Stimulated activated CD8-positive, alpha-beta memory T cell treated with anti-CD3 and anti-CD28 coated beads, Interleukin-15, amount 100 ng/mL, for 4 hours (primary cell): ENCODE measurements around the gene MMP3.
"Not testable (repeated sequence)": the region's sequence is repeated elsewhere in the genome, so short reads cannot be mapped to it uniquely, and the experiment has no call there.

Experiments
- DNase-seq, 2 donors: peaks; one replicate each; pipeline ENCODE4 v3.0.0-alpha.2; 2020; ENCODE audit warnings: low read depth in 2 of 2

Gene MMP3

DNA sequence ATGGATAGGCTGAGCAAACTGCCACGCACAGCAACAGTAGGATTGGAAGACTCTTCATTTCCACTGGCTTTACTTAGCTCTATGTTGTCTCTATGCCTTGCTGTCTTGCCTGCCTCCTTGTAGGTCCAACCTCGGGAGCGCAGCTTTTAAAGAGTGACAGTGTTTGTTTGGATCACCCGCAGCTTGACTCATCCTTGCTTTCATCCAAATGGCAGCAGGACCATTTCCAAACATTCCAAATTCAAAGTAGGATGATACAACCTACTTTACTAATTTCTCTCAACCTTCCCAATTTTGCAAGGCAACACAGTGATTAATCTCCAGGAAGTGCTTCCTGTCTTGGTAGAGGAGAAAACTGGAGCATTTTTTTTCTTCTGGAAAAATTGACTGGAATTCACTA, at the start of gene MMP3:
Gene MMP3, minus strand, starts transcription at position 121 of the 400 bp plus-strand sequence. Its CDS starts 63 bp downstream, at position 58.
- DNase-seq: no peak

DNA sequence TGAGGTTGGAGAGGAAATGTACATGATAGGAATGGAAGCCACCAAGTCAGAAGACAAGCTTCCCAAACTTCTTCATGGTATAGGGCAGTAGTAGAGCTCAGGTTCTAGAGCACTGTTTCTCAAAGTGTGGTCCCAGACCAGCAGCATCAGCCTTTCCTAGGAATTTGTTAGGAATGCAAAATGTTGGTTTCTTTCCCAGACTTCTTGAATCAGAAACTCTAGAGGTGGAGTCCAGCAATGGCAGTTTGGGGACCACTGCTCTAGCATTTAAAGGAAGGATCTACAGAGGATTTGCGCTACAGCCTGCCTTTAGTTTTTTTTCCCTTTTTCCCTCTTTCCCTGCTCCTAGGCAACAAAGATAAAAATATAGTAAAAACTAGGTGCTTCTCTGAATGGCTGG, 48.3 kb upstream of the MMP3 start:
- DNase-seq: no peak

DNA sequence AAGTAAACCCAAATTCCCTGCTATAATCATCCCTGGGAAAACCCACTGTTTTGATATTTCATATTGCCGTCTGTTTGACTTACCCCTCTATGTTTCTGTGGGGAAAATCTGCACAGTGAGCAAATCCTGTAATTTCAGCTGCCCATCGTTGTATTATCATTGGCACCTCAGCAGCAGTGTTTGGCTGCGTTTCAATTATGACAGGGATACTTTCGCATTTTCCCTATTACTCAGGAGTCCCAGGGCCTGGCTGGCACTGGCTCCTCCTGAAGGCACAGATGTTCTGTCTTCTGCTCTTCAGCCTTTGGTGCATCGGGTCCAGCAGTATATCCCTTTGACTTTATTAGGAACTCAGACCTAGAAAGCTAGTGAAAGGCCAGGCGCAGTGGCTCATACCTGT, 43.6 kb upstream of the MMP3 start:
- no peak for DNase-seq

DNA sequence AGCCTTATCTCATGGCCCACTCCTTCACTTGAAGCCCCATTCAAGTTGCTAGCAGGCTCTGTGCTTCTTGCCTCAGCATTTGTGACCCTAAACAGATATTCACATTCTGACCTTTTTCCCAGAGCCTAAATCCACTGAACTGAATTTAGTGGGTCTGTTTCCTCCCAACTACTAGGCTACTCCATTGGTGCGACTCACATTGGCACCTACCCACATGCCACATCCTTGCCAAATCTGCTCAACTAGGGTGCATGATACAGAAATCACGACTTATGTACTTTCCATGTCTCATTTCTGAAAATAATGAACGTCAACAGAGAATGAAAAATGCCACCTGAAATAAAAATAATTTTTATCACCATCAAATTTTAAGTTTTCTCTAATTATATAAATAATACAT, 39.7 kb upstream of the MMP3 start:
- DNase-seq: no peak

DNA sequence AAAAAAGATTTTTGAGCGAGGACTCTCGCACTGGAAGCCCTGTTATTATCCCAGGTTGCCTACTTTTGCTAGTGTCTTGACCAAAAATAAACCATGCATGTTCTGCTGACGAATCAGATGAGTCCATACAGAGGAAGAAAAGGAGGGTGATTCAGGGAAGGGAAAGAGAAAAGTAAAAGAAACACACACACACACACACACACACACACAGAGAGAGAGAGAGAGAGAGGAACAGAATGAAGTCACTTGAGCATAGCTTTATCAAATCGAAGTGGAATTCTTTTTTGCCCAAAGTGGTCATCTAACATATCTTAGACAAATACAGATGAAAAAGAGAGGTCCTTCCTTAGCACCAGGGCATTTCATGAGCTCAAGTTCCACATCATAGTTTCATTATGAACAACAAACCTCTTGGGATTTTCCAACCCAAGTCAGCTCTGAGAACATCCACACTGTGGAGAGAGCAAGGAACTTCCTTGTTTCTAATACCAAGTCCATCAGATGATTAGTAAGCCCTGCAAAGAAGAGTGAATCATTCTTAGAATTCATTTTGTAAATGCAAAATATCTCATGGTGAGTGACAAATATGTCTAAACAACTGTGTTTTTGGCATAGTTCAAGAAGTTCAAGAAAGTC, 39.1 kb upstream of the MMP3 start:
- no peak for DNase-seq

DNA sequence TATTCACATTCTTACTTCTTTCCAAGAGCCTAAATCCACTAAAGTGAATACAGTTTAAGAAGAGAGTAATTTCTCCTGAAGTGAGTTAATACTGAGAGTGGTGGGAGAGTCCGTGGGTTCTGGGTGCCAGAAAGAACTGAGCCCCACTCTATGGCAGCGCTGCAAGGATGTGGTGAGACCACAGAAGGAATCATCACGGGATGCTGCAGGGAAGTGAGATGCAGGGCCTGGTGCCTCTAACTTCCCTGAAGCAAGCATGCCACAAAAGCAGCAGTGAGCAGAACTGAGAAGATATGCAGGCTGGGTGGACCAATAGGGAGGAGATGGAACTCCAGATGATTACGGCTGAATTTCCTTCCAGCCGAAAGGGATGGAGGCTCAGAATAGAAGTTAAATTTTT, 36.4 kb upstream of the MMP3 start:
- no peak for DNase-seq

DNA sequence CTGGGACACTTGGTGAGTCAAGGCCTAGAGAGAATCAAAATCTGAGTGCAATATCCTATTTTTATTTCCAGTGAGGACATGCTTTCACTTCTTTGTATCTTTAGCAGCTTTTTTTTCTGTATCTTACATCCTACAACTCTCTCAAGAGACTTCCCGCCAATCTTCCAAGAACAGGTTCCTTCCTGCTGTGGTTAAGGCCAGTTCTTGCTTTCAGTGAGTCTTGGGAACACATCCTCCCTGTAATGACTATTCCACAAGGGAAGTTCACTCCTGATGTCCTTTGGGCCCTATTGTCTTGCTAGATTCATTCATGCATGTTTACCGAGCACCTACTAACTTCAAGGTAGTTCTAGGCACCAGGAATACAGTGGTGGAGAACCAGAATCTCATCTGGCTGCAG, 35.2 kb upstream of the MMP3 start:
- DNase-seq: no peak

DNA sequence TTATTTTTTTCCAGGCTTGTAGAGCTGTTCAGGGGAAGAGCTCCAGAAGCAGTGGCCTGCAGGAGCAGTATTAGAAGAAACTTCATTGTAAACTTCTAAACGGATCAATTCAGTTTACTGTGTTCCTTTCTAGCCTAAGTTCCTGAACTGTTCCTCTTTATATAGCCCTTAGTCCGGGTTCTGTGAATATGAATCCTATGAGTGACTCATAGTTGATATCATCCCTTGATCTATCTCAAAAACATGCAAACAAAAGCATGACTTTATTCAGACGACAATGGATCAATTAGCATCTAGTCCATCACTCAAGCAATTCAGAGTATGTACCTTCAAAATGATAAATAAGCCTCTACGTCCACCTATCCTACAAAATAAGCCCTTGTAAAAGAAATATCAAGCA, 31.4 kb upstream of the MMP3 start, which contains the start of gene MMP12:
Gene MMP12, minus strand, starts transcription at position 131 of the 400 bp plus-strand sequence. Its CDS starts 45 bp downstream, at position 86.
- no peak for DNase-seq

DNA sequence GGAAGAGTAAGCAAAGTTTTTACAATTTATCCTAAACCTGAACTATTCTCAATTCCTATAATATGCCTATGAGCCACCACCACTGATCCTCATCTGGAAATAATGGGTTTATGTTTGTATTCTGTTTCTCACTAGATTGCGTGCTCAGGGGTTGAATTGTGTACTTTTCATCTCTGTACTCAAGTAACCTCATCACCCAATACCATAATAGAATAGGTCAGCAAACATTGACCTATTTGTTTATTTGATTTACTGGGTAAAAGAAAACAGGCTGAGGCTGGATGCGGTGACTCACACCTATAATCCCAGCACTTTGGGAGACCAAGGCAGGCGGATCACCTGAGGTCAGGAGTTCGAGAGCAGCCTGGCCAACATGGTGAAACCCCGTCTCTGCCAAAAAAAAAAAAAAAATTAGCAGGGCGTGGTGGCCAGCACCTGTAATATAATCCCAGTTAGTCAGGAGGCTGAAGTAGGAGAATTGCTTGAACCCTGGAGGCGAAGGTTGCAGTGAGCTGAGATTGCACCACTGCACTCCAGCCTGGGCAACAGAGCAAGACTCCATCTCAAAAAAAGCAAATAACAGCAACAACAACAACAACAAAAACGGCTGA, 26.1 kb upstream of the MMP3 start:
- DNase-seq: not testable (repeated sequence)

DNA sequence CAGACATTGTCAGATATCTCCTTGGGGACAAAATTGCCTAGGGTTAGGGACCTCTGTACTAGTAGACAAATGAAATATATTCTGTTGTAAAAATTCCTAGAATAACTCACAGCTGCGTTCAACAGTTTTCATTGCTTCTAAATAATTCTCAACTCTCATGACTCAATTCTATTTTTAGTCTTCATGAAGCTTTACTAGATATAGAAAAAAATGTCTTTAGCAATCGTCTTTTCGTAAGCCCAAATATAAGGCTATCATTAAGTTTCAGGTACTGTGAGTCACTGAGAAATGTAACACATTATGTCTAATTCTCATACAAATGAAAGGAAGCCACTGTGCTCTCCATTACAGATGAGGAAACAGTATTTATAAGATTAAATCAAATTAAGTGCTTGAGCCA, 24.9 kb upstream of the MMP3 start:
- DNase-seq: no peak

DNA sequence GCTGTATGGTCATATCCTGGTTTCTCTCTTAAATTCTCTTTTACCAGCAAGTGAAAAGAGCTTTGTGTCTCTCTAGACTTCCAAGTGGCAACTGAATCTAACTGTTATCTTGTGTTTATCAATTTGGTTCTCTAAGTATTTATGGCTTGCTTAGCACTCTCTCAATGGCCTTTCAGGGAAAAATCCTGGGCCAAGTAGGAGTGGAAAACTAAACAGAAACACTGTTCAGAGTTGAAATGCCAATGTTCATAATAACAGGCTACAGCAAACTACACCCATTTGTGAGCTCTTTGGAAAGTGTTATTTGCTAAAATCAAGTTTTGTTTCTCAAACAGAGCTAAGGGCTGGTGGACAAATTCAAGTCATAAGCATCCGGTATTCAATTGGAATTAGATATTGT, 21.3 kb upstream of the MMP3 start:
- DNase-seq: no peak

DNA sequence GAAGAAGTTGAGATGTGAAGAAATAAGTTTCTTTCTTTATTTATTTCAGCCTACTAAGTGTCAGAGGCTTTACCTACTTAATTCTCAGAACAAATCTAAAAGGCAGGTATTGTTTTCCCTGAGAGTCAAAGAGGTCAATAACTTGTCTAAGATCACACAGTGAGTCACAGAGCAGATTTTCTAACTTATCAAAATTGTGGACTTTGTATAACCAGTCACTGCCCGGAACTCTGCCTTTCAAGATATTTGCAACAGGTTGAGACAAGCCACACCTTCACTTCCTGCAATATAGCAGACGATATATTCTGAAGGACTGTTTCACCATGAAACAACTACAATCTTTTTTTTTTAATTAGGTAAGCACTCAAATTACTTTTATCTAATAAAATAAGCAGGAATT, 10.5 kb upstream of the MMP3 start:
- DNase-seq: no peak

DNA sequence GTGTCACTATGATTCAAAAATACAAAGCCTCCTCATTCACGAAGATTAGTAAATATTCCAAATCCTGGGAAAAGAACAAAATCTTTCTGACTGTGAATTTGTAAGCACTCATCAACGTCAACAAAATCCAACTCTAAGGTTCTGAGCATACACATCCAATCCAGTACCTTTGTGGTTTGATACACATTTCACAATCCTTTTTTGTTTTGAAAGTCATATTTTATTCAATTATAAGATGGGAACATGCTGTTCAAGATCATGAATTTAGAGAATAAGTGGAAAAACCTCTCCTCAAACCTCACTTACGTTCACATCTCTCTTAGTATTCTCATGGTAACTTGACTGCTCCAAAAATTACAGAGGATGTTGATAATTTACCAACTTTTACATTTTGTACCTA, 9.6 kb upstream of the MMP3 start:
- no peak for DNase-seq

DNA sequence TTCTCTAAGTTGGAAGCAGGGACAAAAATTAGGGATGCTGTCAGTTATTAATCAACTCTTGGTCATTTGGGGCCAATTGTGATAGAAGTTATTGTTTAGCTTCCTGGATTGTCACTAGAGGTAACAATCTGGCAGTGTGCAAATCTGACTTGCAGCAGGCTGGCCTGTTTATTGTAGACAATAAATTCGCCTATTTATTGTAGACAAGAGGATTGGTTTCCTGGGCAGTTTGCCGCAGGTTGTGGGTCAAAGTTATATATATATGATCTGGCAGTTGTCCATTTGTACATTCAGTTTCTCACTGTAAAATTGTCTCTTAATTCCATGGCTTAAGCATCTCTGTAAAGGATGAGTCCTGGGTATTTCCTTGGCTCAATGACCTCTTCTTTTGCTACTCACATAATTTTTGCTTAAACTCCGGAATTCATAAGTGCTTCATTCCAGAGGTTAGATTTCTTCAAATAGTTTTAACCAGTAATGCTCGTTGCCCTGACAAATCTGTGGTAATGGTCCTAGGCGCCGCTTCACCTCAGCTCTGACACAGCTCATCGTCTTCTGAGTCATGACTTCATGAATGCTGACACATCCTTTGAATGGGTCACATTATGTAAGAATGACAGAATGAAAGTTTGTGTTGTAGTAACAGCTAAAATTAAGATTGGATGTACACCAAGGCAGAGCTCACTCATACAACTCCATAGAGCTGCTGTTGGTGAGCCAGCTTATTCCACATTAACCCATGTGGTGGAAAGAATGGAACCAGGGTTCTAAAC, 7.8 kb upstream of the MMP3 start:
- no peak for DNase-seq

DNA sequence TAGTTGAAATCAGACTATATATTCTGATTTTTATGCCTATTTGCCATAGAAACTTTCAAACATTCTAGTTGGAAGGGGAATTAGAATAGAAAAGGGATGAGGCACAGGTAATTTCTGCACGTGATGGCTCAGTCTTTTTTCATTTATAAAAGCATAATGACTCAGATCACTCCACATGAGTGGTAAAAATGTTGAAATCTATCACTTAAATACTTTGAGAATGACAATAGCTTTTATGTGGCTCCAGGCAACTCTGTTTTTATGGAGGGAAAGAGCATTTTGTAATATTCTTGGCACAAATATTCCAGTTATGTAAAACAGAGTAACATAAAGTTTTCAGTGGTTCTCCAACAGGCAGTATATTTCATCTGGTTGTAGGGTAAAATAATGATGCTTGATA, 5.9 kb upstream of the MMP3 start:
- no peak for DNase-seq

DNA sequence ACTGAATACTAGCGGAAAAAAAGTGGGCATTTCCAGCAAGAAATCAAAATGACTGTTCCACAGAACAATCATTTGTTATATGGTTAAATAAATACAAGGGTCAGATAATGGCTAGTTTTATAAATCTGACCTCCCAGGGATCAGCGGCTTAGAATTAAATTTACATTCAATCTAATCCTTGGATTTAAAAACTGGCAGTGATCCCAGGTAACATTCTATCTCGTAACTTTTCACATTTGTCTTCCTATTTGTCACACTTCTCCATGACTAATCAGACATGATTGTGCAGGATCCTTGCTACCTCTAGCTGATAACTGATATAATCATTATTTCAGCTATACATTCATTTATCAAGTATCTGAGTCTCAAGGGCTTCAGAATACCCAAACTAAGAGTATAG, 2.9 kb upstream of the MMP3 start:
- no peak for DNase-seq

DNA sequence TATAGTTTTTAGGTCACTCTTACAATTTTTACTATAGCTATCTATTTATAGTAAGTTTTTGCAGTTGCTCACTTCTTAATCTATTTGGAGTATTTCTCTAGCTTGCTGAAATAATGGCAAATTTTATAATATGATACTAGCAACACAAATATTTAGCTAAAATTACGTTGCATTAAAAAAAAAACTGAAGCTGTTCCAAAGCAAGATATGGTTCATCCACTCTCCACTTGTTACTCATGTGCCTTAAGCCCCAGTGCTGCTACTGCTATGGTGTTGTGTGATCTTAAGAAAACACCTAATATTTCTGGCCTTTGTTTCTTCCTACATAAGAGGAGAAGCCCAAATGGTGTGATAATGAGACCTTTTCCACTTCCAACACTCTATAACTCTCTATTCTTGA, 479 bp downstream of the MMP3 start:
- no peak for DNase-seq

DNA sequence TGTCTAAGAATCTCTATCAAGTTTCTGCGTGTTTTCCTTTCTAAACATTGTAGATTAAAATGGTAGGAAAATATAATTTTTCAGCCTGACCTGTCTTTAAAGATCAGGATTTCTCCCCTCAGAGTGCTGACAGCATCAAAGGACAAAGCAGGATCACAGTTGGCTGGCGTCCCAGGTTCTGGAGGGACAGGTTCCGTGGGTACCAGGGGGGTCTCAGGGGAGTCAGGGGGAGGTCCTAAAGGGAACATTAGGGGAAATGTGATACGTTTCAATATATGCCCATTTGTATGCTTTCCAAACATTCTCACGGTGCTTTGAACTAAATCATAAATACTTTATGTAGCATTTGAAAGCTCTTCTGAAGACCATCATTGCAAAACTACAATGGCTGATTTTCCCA, 3.4 kb downstream of the MMP3 start:
- DNase-seq: no peak

DNA sequence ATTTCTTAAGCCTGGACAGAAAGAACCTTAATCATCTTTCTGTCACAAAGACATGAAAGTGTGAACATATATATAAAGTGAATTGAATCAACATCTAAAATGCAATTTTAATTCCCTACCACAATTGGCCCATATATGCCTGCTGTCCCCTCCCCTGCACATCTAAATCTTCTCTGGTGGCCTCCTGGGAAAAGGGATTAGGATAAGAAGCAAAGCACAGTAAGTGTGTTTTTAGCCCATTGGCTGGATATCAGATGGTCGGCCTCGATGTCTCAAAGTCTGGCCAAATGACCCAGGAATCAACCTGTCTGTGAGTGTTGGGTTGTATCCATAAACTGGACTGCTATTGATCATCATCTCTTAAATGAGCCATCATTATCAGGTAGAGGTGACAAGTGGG, 5.8 kb downstream of the MMP3 start:
- no peak for DNase-seq

DNA sequence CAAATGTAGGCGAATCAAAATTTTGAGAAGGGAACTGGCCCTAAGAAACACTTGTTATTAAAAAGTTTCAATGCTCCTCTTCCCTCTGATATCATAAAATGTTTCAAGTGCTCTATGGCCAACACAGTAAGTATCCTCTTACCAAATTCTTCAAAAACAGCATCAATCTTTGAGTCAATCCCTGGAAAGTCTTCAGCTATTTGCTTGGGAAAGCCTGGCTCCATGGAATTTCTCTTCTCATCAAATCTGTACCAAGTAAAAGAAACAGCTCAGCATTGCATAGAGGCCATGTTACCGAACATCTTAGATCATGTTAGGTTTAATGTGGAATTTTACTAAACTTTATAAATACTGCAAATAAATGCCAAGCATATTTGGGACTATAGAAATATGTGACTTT, 6.3 kb downstream of the MMP3 start:
- no peak for DNase-seq

DNA sequence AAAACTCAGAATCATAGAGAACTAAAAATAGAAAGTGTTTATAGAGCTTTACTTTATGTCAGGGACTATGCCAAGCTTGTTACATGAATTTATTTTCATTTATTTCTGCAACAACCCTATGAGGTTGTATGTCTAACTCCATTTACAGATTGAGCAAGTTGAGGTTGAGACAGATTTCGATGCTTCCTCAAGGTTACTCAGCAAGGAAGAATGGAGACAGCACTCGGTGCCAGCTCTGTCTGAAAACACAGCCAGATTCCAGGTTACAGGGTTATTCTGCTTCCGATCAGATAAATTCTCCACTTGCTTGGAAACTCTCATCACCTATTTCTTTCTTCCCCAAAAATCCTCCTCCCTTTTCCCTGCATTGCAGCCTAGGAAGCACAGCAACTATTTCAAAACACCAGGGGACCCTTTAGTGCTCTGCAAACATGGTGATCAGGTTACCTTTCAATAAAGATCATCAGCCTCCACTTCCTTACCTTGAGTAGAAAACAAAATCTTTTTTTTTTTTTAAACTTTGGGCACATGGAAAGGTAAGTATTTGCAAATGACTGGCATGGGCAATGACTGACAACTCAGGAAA, 7.0 kb downstream of the MMP3 start:
- DNase-seq: no peak

DNA sequence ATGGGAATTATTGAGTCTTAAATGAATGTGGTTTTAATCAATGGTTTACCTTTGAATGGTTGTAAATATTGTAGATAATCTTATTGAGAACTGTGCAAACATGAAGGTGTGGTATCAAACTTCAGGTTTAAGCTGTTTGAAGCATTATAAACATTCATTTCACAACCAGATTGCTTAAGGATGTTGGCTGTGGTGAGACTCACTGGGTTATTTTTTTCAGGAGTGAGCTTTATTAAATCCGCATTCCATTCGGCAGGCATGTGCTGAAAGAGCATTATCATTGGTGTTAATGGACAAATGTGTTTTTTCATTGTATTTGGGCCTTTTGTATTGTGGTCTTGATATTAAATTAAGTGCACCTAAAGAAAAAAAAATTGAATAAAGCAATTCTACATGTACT, 9.7 kb downstream of the MMP3 start:
- no peak for DNase-seq

DNA sequence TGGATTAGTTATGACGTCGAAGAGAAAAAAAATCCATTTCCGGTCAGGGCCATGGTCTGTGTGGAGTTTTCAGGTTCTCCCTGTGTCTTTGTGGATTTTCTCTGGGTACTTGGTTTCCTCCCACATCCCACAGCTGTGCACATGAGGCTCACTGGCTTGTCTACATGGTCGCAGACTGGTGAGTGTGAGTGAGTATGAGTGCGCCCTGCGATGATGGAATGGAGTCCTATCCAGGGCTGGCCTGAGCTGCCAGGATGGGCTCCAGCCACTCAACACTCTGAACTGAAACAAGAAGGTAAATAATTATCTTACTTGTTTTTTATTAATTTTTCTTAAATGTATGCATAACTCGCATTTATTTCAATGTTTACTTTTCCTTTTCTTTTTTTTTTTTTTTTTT, 10.8 kb downstream of the MMP3 start:
- DNase-seq: no peak
